ENCODE results near the gene PTK7. TPM values are rescaled to one million over a fixed set of nuclear protein-coding genes. Genes with fewer than 3 reads are reported as not detected.
"Not testable (repeated sequence)": the region's sequence is repeated elsewhere in the genome, so short reads cannot be mapped to it uniquely, and the experiment has no call there.

PTK7 gene
- total and polyA plus RNA-seq, 2 donors (not counting 3 experiments of a cell fraction or from before 2014, with no cell fraction given) = 41.9 to 65.6 TPM

DNA sequence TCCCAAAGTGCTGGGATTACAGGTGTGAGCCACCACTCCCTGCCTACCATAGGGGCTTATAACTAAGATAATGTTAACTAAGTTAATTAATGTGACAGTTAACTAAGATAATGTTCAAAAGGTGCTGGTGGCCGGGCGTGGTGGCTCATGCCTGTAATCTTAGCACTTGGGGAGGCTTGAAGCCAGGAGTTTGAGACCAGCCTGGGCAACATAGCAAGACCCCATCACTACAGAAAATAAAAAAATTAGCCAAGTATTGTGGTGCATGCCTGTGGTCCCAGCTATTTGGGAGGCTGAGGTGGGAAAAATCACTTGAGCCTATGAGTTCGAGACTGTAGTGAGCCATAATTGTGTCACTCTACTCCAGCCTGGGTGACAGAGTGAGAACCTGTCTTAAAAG is 62.2 kb downstream of the PTK7 start:
- intact Hi-C loops (cut with micrococcal nuclease) = no loop called here

DNA sequence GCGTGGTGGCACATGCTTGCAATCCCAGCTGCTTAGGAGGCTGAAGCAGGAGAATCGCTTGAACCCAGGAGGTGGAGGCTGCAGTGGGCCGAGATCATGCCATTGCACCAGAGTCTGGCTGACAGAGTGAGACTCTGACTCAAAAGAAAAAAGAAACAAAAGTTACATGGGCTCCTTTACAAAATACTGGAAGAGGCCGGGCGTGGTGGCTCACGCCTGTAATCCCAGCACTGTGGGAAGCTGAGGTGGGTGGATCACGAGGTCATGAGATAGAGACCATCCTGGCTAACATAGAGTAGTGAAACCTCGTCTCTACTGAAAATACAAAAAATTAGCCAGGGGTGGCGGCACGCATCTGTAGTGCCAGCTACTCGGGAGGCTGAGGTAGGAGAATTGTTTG is 63.9 kb downstream of the PTK7 start:
- POLR2A ChIA-PET; dilution Hi-C loops (cut with MboI; ENCODE audit: extremely low pct_ligation_motif_present, low sequenced_read_pairs); H3K9me3 ChIP-seq (replicated peaks; ENCODE audit: control insufficient read depth, insufficient read depth, low read length); H3K27me3 ChIP-seq (ENCODE audit: control insufficient read depth in 2 of 2, insufficient read depth in 2 of 2, low read length in 2 of 2); H3K36me3 ChIP-seq (ENCODE audit: control insufficient read depth in 2 of 2, extremely low read depth in 1 of 2, insufficient read depth in 2 of 2, low read length in 2 of 2); H3K4me2 ChIP-seq (ENCODE audit: insufficient read depth, low read length); H3K4me3 ChIP-seq (replicated peaks in 1 of 3; ENCODE audit: insufficient read depth in 1 of 3, low read depth in 1 of 3, low read length in 3 of 3); H3K9ac ChIP-seq (replicated peaks; ENCODE audit: extremely low read depth, insufficient read depth, low read length); H3K4me1 ChIP-seq (ENCODE audit: control insufficient read depth, extremely low read depth, insufficient read depth, low read length); H3K27ac ChIP-seq (ENCODE audit: insufficient read depth, low read depth, low read length); DNase-seq (ENCODE audit: low read depth, low spot score); FAIRE-seq; H3K79me2 ChIP-seq (ENCODE audit: control insufficient read depth, insufficient read depth, low read length); H3K9me1 ChIP-seq (replicated peaks; ENCODE audit: control insufficient read depth, extremely low read depth, insufficient read depth, low read length); H4K20me1 ChIP-seq (replicated peaks; ENCODE audit: control insufficient read depth, extremely low read depth, insufficient read depth, low read length); BruUV-seq (replicated peaks); H2AFZ ChIP-seq (ENCODE audit: low read depth, low read length): not testable (repeated sequence)
- CTCF ChIA-PET = interaction anchor here (1.3 kb wide), 1 partner anchor 43 kb away, joined by 3 read pairs; no protein-coding TSS in a partner anchor
- intact Hi-C loops (cut with micrococcal nuclease) = loop anchor here (5.0 kb wide), 1 partner anchor 83 kb away; the partner anchor contains the start of genes KLC4 and MRPL2

More for the DNA sequence above, 62.2 kb downstream of the PTK7 start:
- Histone ChIP-seq H3K27ac (ENCODE audit: insufficient read depth, low read depth, low read length) (no peak overlapping the region), H3K4me1 (ENCODE audit: control insufficient read depth, extremely low read depth, insufficient read depth, low read length) (no peaks in the 10 kb centered on the region), H3K9ac (replicated peaks; ENCODE audit: extremely low read depth, insufficient read depth, low read length) (no peak overlapping the region), H3K27me3 (ENCODE audit: control insufficient read depth in 2 of 2, insufficient read depth in 2 of 2, low read length in 2 of 2) (no peaks in the 10 kb centered on the region), H3K4me2 (ENCODE audit: insufficient read depth, low read length) (no peak overlapping the region), H3K36me3 (ENCODE audit: control insufficient read depth in 2 of 2, extremely low read depth in 1 of 2, insufficient read depth in 2 of 2, low read length in 2 of 2) (no peaks in the 10 kb centered on the region), H2AFZ (ENCODE audit: low read depth, low read length) (no peak overlapping the region), H3K9me3 (replicated peaks; ENCODE audit: control insufficient read depth, insufficient read depth, low read length) (no peaks in the 10 kb centered on the region), H4K20me1 (replicated peaks; ENCODE audit: control insufficient read depth, extremely low read depth, insufficient read depth, low read length) (no peaks in the 10 kb centered on the region), H3K4me3 (replicated peaks in 1 of 3; ENCODE audit: insufficient read depth in 1 of 3, low read depth in 1 of 3, low read length in 3 of 3) (no peak overlapping the region), H3K9me1 (replicated peaks; ENCODE audit: control insufficient read depth, extremely low read depth, insufficient read depth, low read length) (no peaks in the 10 kb centered on the region), H3K79me2 (ENCODE audit: control insufficient read depth, insufficient read depth, low read length) (no peaks in the 10 kb centered on the region)
- ChIA-PET POLR2A (no interaction called here), CTCF (no interaction called here)
- no peak for DNase-seq (ENCODE audit: low read depth, low spot score)
- no peak for FAIRE-seq
- dilution Hi-C loops (cut with MboI; ENCODE audit: extremely low pct_ligation_motif_present, low sequenced_read_pairs) = no loop called here
- TF ChIP-seq, protein P1, sequence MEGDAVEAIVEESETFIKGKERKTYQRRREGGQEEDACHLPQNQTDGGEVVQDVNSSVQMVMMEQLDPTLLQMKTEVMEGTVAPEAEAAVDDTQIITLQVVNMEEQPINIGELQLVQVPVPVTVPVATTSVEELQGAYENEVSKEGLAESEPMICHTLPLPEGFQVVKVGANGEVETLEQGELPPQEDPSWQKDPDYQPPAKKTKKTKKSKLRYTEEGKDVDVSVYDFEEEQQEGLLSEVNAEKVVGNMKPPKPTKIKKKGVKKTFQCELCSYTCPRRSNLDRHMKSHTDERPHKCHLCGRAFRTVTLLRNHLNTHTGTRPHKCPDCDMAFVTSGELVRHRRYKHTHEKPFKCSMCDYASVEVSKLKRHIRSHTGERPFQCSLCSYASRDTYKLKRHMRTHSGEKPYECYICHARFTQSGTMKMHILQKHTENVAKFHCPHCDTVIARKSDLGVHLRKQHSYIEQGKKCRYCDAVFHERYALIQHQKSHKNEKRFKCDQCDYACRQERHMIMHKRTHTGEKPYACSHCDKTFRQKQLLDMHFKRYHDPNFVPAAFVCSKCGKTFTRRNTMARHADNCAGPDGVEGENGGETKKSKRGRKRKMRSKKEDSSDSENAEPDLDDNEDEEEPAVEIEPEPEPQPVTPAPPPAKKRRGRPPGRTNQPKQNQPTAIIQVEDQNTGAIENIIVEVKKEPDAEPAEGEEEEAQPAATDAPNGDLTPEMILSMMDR (IDR thresholded peaks at IDR 0.05; ENCODE audit: extremely low read depth in 1 of 2, insufficient read depth in 1 of 2, low read depth in 1 of 2, low read length in 2 of 2) = no peak
- TF ChIP-seq POLR2AphosphoS5 (IDR thresholded peaks at IDR 0.05; ENCODE audit: insufficient read depth, low read depth, low read length) = no peak
- no peak for TF ChIP-seq MYC (IDR thresholded peaks at IDR 0.05; ENCODE audit: low read depth, low read length)
- no TSS peak for BruUV-seq (replicated peaks)
